H4 (cell line): Measurements from ENCODE around the gene HES7. TPM values are rescaled to one million over a fixed set of nuclear protein-coding genes. Genes with fewer than 3 reads are reported as not detected.
"Not testable (repeated sequence)": the region's sequence is repeated elsewhere in the genome, so short reads cannot be mapped to it uniquely, and the experiment has no call there.

Source experiments
- DNase-seq: peaks from one replicate; pipeline ENCODE4 v3.0.0-alpha.2; 2015; ENCODE audit warnings: low spot score
- total RNA-seq: library from RNA; depleted of rRNA; stranded (reverse); fragments of >200 nt; shearing (Covaris generic); gene quantifications from 2 replicates; pipeline ENCODE4 v1.2.3, GENCODE V29; 2014

HES7 gene
- total RNA-seq, 1 experiment from 2014 or later, result 0.14 TPM

DNA sequence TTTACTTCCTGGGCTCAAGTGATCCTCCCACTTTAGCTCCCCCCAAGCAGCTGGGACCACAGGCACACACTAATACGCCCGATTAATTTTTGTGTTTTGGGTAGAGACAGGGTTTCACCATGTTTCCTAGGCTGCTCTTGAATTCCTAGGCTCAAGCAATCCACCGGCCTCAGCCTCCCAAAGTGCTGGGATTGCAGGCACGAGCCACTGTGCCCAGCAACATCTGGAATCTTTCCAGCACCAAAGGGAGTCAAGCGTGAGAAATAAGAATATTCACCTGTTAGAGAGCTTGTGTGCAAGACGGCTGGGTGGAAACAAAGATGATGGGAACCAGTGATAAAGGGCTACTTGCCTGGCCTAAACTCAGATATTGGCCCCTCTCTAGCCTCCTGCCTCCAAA, 22.2 kb downstream of the HES7 start:
- DNase-seq, result no peak

DNA sequence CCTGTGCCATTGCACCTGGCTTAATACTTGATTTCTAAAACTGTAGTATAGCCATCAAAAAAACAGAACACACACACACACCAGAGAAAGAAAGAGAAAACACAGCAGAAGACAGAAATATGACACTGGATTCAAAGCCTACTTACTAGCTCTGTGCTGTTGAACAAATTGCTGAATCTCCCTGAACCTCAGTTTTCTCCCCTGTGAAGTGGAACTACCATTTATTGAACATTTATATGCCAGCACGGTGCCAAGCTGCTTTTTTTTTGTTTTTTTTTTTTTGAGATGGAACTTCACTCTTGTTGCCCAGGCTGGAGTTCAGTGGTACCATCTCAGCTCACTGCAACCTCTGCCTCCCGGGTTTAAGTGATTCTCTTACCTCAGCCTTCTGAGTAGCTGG, 23.1 kb downstream of the HES7 start:
- no peak for DNase-seq

DNA sequence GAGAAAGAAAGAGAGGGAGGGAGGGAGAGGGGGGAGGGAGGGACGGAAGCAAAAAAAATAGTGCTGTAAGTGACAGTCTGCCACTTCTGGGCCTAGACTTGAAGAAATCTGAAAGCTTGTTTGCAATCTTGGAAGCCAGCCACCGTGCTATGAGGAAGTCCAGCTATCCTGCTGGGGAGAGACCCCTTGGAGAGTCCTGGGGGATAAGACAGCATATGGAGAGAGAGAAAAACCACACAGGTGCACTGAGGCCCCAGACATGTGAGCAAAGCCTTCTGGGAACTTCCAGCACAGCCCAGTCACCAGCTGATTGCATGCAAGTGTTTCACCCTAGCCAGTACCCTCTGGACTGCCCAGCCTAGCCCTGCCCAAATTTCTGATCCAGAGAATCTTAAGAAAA, 23.8 kb downstream of the HES7 start:
- no peak for DNase-seq

DNA sequence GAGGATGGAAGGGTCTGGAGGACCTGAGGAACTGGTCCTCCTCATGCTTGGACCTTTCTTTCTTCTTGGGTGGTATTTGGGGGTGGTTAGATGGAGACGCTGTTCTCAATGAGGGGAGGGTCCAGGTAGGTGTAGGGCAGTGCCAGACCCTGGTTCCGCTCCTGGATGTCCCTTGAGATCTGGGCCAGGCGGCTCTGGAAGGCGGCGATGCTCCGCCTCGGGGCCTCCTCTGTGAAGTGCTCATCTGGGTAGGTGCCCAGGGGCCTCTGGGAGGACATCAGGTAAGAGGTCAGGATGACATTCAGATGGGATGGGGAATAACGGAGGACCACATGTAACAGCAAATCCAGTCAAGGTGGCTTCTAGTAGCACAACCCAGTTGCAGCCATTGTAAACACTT, 27.4 kb downstream of the HES7 start:
- DNase-seq, result no peak

DNA sequence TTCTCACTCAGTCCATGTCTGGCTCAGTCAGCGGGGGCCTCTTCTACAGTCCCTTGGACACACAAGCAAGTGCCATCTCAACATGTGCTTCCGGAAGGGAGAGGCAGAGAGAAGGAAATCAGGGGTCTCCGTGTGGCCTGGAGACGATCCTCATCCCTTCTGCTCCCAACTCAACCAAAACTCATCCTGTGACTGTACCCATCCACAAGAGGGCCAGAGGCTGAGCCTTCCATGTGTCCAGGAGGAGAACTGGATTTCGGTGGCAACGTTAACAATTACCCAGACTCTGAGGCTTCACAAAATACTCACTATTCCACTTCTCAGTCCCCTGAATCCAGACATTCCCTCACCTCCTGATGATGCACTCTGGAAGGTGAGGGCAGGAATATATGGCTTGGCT, 28.5 kb downstream of the HES7 start:
- DNase-seq, result no peak

DNA sequence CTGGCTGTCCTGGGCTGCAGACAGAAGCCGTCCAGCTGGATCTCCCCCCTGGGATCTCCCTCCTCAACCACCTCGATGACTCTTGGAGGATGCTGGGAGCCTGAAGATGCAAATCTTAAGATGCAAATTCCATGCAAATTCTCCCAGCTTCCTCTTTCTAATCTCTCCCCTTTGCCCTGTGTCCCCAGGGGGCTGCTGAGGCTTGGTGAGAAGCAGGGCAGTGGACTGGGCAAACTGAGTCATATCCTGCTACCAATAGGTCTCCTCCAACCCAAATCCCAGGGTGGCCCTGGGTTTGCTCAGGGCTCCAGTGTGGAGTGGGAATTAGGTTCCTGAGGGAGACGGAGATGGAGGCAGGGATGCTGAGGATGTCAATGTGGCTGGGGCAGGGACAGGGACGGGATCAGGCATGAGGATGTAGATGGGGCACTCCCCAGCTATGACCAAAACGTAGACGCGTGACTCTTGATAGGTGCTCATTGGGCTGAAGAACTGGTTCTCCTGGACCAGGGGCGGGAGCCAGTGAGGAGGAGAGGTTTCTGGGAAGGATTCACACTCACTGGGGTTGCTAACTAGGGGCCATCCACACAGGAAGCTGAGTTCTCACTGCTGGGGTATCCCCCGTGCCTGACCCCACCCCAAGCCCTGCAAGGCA, 32.7 kb downstream of the HES7 start:
- DNase-seq, result no peak

DNA sequence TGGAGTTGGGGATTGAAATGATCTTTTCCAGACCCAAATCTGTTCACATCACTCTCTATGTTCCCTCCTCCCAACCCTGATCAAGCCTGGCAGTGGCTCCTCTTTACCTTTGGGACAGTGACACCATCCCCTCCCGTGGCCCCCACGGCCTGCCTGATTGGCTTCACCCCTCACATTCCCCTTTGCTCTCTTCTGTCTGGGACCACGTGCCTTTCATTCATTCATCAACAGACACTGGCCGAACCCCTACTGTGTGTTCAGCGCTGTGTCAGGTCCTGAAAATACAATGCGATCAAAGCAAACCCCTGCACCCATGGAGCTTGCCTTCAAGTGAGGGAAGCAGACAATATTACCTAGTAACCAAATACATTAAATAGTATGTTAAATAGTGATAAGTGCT, 34.2 kb downstream of the HES7 start:
- no peak for DNase-seq

DNA sequence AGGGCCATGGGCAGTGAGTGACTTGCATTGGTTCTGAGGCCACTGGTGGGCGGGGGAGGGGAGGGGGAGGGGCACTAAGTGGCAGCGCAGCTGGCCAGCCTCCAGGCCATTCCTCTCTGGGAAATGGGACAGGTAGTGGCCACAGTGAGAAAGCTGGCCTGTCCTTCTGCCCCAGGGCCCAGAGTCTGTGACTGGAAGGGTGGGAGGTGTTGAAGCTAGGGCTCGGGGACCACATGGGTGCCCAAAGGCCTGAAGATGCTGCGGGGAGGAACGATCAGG, 36.0 kb downstream of the HES7 start:
- no peak for DNase-seq

DNA sequence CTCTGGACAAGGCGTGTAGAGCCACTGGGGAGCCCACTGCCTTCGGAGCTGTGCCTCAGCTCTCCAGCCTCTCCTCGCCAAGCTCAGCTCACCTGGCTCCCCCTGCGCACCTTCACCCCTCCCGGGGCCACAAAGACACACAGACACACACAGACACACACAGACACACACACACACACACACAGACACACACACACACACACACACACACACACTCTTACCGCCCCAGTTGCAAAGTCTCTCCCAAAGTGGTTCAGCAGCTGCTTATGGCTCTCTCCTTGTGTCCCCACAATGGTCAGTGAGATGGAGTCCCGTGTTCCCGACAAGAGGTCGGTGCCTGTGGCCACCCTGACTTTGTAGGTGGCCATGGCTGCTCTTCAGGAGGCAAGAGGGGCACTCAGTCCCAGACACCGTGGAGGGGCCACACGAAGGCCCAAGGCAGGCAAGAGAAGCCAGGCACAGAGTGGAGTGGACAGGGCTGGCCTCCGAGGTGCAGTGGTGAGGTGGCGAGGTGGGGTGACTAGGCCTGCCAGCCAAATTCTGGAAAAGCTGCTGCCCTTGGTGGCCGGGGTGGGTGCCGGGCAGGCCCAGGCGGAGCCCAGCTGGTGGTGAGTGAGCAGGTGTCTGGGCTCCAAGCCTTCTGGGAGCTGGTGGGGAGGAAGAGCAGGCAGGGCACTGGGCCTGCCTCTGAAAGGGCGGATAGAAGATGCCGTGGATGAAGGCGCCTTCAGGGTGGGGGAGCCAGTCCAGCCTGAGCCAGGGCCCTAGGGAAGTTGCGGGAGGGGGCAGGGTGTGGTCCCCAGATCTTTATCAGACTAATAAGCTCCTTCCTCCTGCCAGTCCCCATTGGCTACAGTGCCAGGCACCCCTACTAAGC, 36.6 kb downstream of the HES7 start, which contains the start of gene ALOX12B:
TSS of gene ALOX12B (minus strand) at position 642 of the 877 bp plus-strand sequence. CDS start at position 368, 274 bp downstream.
- no peak for DNase-seq

DNA sequence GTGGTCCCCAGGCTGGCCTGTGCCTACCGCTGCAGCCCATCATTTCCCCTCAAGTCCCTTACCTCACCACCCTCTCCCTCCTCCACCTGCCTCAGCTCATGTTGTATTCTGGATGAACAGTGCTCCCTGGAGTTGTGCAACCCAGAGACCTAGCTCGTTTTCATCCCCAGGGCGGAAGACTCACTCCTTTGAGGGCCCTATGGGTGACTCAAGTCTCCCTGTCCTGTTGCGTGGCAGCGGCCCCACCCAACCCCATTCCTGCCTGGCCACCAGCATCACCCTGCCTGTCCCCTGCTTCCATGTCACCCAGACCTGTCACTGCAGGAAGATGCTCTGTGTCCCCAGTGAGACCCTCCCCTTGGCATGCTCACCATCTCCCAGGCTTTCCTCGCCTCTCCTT, 39.7 kb downstream of the HES7 start:
- DNase-seq, result no peak

DNA sequence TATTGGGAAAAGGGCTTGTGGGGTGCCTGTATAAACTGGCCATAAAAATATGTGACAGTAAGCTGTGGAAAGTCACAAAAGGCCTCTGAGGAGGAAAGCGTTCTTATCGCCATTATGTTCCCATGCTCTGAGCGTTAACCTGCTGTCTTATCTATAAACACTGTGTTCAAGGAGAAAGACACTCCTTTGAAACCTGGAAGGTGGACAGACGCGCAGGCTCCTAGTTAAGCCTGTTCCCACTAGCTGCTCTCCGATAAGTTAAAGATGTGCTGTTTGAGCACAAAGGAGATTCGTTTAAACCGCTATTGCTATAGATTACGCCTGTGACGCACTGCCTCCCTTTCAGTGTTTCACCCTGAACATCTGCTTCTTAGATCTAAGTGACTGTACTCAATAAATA, 41.6 kb downstream of the HES7 start:
- DNase-seq, result no peak

DNA sequence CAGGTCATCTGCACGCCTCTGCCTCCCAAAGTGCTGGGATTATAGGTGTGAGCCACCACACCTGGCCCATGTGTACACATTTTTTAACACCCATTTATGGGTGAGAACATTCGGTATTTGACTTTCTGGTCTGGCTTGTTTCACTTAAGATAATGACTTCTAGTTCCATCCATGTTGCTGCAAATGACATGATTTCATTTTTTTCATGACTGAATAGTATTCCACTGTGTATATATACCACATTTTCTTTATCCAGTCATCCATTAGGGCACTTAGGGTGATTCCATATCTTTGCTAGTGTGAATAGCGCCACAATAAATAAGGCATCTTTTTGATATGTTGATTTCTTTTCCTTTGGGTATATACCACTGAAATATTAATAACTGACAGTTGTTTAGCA, 42.0 kb downstream of the HES7 start:
- no peak for DNase-seq

DNA sequence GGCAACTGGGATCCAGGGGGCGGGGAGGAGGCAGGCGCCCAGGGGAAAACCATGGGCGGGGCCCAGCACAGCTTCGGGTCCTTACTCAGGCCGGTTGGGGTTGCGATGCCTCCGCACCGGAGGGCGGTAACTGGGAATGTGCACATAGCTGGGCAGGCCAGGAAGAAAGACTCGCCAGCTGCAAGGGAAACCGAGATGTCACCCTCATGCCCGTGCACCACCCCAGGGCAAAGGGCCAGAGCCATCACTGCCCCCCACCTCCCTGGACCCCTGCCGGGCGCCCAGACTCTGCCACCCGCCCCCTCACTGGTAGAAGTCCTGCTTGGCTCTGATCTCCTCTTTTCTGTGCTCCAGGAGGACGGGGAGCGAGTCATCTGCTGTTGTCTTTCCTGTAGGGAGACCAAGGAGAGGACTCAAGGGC, 43.1 kb downstream of the HES7 start:
- no peak for DNase-seq

DNA sequence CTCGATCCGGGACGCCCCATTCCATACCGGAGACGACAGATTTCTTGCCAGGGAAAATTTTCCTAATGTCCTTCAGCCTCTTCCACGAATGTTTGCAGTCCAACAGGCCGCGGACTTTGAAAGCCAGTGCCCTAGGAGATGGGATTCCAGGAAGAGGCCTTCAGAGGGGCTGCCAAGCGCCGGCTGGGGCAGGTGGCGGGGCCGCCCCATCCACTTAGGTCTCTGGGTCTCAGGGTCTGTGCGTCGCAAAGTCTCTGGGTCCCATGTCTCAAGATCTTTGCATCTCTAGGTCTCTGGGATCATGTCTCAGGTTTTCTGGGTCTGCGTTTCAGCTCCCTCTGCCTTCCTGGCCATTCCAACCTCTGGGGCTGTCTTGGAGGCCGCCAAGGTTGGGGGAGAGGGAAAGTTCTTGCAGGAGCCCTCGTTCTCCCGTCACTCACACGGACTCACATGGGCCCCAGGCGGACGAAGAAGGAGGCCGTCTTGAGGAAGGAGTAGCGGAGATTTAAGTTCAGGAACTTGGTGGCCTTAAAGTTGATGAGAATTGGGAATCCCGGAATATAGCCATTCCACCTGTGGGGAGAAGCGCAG, 43.6 kb downstream of the HES7 start:
- no peak for DNase-seq

DNA sequence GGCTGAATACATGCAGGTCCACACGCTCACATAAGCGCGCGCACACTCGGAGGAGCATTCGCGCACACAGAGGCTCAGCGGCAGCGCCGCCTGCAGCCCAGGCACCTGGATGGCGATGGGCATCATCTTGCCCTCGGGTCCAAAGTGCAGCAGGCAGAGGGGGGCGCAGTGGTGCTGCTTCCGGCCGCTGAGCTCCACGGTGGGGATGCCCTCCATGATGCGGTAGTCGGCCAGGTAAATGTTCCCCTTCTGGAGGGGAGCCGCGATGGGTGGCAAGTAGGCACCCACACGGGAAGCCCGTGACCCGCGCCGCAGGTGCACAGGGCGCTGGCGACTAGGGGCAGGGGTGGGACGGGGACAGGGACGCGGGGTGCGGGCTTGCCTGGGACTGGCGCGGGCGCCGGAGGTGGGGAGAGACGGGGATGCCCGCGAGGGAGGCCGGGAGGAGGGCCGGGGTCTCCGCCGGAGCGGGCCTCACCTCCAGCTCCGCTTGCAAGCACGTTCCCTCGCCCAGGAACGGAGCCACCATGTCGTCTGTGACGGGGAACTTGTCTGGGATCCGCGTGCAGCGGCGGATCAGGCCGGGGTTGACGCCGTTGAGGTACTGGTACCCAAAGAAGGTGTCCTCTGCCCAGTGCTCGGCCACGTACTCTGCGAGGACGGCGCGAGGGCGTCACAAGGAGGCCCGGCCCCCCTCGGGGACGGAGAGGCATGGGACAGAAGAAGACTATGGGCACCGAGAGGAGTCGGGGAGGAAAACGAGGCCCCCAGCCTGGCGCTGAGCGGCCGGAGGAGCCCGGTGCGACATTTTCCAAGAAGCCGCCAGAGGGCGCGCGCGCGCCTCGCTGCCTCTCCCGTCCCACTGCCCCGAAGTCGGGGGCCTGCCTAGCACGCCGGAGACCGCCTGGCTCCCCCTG, 44.4 kb downstream of the HES7 start:
- no peak for DNase-seq

DNA sequence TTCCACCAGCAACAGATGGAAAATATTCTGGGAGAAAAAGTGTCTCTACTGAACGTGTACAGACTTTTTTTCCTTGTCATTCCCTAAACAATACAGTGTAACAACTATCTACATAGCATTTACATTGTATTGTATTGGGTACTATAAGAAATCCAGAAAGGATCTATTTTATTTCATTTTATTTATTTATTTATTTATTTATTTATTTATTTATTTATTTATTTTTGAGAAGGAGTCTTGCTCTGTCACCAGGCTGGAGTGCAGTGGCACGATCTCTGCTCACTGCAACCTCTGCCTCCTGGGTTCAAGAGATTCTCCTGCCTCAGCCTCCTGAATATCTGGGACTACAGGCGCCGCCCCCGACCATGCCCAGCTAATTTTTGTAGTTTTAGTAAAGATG, 46.0 kb downstream of the HES7 start:
- not testable (repeated sequence) for DNase-seq

DNA sequence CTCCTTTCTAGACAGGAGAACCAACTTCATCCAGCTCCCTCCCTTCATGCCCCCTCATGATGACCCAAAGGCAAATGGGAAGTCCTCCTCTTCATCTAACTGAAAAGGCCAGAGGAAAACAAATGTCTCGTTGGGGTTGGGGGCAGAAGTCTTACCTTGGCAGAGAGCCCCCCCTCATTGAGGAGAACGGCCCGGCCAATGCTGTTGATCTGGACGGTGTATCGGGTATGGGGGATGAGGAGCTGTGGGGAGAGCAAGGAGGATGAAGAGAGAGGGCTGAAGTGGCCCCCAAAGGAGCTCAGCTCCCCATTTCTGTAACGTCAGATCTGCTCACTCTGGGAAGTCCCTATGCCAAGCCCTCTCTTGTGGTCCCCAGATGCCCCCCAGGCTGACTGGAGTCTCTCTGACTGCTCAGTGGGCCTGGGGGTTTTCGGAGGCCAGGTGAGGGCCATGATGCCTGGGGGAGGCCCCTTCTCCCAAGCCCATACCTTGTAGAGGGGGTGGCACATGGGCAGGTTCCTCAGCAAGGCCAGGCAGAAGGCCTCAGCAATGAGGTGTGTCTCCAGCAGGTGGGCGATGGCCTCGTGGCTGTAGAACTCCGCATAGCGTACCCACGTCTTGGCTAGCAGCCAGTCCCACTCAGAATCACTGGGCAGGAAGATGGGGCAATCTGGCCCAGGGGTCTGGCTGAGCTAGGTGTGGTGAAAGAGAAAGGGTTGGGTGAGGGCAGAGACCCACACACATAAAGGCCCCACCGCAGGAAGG, 47.2 kb downstream of the HES7 start:
- no peak for DNase-seq

DNA sequence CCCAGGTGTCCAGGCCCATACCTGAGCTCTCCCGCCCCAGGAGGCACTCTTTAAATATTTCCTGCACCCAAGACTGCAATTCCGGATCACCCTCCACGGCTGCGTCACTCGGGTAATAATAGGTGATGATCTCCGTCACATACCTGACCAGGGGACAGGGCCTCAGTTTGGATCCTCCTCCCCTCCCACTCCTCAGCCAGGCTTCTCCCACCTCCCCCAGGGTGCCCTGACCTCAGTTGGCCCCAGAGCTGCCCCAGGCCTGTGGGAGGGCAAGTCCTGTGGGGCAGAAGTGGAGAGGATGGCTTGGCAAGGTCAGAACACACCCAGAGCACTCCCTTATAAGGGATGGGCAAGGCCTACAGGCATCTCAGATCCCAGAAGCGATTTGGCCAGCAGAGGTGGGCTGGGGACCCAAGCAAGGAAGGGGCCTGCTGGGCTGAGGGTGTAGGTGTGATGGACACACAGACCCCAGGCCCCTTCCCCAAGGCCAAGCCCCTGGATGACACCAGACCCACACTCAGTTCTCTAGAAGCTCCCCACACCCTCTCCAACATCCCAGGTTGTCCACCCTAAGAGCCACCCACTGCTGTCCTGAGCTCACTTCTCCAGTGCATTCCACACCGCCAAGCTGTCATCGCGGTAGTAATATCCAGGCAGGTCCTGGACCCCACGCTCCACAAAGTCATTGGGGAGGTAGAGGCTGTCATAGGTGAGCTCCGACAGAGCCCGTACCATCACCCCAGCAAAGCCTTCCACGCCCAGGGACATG, 48.1 kb downstream of the HES7 start:
- no peak for DNase-seq

DNA sequence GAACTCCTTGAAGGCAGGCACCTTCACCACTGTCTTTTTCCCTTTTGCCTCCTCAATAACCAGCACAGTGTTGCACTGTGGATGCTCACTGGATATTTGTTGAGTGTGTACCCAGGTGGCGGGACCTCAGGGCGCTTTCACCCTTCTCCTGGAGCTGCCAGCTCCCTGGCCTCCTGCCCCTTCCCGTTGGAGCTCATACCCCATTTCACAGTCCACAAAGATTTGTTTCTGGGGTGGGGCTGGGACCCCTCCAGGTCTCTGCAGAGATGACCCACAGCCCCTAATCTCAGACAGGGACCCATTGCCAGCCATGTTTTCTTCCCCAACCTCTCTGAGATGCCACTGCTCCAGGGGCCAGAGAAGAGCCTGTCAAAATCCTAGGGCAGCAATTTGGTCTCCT, 48.8 kb downstream of the HES7 start:
- no peak for DNase-seq

DNA sequence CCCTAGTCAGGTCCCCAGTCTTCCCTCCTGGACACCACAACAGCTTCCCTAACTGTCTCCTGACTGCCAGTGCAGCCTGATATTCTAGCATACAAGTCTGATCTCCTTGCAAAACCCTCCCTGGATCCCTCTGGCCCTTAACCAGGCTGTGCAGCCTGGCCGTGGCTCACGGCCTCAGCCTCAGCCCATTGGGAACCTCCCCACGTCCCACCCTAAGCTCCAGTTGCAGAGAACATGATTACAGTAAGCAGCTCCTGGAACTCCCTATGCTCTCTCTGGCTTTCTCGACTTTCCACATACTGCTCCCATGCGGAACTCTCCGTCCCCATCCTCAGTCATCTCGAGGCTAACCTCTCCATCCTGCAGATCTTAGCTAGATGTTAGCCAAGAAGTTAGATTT, 49.4 kb downstream of the HES7 start:
- no peak for DNase-seq
